Left colon (tissue), 2 donors: ENCODE results near the gene JAKMIP1. TPM values are rescaled to one million over a fixed set of nuclear protein-coding genes. Genes with fewer than 3 reads are reported as not detected.
"Not testable (repeated sequence)": the region's sequence is repeated elsewhere in the genome, so short reads cannot be mapped to it uniquely, and the experiment has no call there.

Source experiments
- ATAC-seq: fragments of 200-7000 bp; cut with Tn5 transposase; one replicate; pipeline ENCODE4 v1.9.1; 2020; ENCODE audit warnings: mild to moderate bottlenecking, moderate library complexity
- DNase-seq, 2 donors: peaks; one replicate each; pipeline ENCODE4 v3.0.0-alpha.2; 2020
- intact Hi-C, 2 donors: fragments of 100-400 bp; cut with DNase I in 1 of 2; cut with micrococcal nuclease in 1 of 2; formaldehyde crosslinking; loops; one replicate each; pipeline versions ENCODE4 v1.11.2 to v1.14.0; 2022; cut with DNase I, micrococcal nuclease
- total RNA-seq, 2 donors: library from RNA; stranded (reverse); fragmentation: NEBNext Ultra II Directional; extraction: Animal tissue kit (Norgen Biotek cat#: 25700); gene quantifications; one replicate each; pipeline ENCODE4 v1.2.1, GENCODE V29; 2021
- donor health status: DM: no; HTN: no; CAD: no.
- donor health status: DM: yes; HTN: yes; CAD: no.

JAKMIP1 gene
- total RNA-seq, 2 donors from 2014 or later = 0.37 to 0.42 TPM

DNA sequence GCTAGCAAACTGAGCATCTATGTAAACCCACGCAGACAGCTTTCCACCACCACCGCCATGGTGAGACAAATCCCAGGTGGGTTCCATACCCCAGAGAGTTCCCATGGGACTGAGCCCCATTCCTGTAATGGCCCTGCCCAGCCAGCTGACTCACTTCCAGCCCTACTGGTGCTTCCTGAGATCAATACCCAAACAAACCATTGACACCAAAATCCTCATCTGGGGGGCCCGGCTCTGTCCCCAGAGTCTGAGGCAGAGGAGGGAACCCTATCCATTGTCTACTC is 30.1 kb upstream of the JAKMIP1 start:
- ATAC-seq = no peak
- intact Hi-C loops = no loop called here
- peak in 1 of 2 donors; percentile 9 for DNase-seq

DNA sequence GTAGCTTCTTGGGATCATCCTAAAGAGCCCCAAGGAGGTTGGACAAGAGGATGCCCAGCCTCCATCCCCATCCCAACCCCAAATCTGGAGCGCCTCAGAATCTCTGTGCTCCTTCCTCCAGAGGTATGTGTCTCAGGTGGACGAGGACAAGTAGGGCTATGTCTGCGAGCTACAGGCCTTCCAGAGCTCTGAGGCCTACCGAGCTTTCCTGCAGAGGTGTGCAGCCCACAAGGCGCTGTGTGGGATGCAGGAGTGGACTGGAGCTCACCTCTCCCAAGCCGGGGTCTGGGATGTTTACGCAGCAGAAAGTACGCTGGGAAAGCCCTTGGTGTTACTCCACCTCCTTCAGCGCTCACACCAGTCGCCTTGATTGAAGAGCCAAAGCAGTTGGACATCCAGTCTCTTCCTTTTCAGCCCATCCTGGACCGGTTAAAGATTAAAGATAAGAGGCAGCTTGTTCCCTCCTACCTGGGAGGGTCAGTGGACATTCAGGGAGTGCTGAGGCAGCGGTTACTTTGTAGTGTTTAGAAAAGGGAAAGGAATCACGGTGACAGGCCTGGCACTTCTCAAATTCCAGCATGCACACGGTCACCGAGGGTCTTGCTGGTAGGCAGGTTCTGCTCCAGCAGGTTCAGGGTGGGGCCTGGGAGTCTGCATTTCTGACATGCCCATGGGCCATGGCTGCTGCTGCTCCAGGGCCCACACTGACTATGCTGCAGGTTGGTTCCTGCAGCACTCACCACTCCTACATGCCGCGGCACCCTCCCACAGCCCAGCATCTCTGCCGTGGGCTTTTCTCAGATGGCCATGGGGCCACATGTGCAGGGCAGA is 29.5 kb upstream of the JAKMIP1 start:
- peak in 1 of 2 donors; percentile 5 for DNase-seq
- no peak for ATAC-seq
- intact Hi-C loops = no loop called here

DNA sequence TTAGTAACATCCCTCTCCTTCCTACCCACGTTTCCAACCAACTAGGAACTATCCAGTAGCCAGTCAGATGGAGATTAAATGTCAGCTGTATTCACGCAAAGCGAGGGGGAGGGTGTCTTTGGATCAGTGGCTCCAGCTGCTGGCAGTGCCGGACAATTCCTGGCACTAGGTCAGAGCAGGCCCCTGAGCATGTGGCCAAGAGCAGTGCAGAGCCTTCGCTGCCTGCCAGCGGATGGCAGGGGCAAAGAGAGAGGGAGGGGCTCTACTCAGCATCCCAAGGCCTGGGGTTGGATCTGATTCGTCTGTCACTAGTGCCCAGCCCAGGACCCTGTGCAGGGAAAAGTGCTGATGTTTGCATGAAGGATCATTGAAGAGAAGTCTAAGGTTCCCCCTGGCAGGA is 28.7 kb upstream of the JAKMIP1 start:
- no peak for ATAC-seq
- DNase-seq = peak in 1 of 2 donors; percentile 14
- intact Hi-C loops = no loop called here

DNA sequence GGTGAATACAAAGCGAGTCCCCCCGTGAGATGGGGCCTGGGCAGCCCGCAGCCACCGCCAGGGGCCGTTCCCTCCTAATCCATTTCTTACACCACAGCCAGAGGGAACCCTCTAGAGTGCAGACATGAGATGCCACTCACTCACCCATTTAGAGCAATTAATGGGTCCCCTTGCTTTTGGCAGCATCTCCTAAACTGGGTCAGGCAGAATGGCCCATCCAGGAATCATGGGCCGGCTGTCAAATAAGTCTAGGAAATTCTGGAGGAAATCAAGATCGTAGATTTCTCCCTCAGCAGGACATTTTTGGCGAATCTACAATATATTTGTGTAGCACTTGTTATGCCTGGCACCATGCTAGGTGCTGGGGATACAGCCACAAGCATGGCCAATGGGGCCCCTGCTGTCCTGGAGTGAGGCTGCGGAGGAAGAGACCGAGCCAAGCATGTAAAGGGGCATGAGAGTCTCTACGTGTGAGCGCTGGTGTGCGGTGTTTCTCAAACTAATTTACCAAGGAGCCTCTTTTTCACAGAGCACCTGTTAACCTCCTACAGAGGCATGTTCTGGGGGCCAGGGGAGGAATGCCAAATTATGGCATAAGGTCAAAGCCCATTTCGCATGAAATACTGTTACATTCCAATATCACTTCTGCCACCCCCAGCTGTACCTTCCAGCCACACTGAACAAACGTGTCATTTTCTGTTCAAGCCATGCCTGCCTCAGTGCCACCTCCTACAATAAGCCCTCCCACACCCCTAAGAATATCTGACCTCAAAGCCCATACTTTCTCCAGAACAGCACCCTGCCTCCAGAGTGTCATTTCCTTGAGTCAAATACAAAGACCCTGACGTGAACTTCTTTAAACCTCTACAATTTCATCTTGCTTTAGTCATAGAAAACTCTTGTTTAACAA is 28.1 kb upstream of the JAKMIP1 start:
- DNase-seq (peak in 1 of 2 donors; percentile 6), ATAC-seq (no peak)
- intact Hi-C loops = no loop called here

DNA sequence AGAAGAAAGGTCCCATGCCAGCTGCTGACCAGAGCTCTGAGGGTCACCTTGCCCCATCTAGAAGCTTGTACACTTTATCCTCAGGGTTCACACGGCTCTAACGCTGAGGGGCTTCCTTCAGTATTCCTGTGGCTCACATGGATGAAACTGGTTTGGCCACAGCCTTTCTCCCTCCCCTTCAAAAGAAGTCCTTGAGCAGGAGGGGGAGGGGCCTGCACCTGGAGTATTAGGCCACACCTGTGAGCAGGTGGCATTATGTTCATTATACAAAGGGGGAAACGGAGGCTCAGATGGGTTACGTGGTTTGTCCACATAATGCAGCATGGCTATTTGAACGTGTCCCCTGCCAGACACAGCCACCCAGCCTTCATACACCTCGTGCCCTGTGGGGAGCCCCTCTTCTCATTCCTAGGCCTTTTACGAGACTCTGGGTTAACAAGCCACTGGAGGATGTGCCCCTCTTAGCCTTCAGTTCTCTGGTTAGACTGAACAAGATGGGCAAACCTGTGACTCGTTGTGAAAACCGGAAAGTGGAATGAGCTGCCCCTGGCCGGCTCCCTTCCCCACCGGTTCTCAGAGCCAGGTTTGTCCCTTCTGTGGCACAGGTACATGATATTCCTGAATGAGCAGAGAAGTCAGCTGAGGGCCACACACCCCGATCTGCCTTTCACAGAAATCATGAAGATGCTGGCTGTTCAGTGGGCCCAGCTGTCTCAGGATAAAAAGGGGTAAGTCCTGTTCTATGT is 27.2 kb upstream of the JAKMIP1 start:
- intact Hi-C loops = no loop called here
- ATAC-seq (no peak), DNase-seq (no peak)

DNA sequence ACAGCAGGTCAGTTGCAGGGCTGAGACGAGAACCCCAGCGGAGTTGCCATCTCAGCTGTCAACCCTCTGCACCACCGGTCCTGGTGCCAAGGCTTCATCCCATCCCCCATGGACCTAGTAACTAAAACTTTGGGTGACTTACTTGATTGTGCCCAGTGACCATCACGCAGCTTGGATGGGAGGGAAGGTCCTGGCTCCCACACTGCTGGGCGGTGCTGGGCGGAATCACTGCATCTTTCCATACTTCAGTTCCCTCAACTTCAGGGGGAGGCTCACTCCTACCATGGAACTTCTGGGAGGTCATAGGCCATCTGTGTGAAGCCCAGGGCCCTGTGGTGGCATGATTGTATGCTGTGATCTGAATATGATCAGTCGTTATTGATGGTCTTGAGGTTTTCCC is 26.2 kb upstream of the JAKMIP1 start:
- ATAC-seq (no peak), DNase-seq (no peak)
- intact Hi-C loops = no loop called here

DNA sequence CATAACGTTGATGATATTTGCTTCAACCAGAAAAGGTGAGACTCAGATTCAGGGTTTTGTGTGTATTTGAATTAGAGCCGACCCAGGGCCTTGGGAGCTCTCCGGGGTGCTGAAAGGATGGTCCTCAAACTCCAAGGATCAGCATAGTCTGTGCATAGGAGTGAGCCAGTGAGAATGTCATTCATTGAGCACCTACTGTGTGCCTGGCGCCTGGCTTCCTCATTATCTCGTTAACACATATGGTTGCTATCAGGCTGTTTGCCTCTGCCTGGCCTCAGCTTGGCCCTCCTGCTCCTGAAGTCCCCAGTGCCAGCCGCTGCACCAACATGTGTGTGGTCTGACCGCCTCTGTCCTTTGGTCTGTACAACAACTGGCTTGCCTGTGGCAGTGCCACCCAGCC is 25.1 kb upstream of the JAKMIP1 start:
- DNase-seq (peak in 1 of 2 donors; percentile 13), ATAC-seq (no peak)
- intact Hi-C loops = no loop called here

DNA sequence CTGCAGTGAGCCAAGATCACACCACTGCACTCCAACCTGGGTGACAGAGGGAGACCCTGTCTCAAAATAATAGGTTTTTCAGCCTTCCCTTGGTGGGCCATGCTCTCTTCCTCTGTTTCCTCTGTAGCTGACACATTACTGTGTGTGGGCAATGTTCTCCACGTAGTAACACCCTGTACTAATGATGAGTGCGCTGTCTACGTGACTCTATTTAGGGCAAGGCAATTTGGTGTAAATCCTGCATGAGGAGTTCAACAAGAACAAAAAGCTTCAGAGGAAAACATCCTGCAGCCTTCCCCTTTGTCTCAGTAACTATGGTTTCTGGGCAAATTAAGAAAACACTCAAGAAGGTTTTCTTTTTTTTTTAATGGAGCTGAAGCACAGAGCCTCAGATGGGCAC is 24.4 kb upstream of the JAKMIP1 start:
- no peak for DNase-seq
- no peak for ATAC-seq
- intact Hi-C loops = no loop called here

DNA sequence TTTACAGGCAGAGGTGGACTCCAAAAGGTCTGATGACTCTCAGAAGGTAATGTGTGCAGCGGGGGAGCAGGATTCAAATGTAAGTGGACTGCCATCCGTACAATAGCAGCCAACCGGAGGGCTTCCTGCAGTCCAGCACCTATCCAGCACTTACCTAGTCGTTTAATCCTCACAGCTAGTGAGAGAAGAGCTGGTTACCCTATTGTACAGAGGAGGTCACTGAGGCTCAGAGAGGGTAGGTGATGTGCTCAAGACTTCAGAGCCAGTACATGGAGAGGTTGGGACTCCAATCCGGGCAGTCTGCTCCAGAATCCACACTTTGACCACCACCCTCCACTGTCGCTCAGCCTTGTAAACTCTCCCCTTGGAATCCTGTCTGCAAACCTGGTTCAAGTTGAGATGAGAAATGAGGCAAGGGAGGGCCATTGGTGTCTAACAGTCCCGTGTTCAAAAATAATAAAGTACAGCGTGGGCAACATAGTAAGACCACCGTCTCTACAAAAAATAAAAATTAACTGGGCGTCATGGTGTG is 22.5 kb upstream of the JAKMIP1 start:
- intact Hi-C loops = no loop called here
- DNase-seq (no peak), ATAC-seq (no peak)

DNA sequence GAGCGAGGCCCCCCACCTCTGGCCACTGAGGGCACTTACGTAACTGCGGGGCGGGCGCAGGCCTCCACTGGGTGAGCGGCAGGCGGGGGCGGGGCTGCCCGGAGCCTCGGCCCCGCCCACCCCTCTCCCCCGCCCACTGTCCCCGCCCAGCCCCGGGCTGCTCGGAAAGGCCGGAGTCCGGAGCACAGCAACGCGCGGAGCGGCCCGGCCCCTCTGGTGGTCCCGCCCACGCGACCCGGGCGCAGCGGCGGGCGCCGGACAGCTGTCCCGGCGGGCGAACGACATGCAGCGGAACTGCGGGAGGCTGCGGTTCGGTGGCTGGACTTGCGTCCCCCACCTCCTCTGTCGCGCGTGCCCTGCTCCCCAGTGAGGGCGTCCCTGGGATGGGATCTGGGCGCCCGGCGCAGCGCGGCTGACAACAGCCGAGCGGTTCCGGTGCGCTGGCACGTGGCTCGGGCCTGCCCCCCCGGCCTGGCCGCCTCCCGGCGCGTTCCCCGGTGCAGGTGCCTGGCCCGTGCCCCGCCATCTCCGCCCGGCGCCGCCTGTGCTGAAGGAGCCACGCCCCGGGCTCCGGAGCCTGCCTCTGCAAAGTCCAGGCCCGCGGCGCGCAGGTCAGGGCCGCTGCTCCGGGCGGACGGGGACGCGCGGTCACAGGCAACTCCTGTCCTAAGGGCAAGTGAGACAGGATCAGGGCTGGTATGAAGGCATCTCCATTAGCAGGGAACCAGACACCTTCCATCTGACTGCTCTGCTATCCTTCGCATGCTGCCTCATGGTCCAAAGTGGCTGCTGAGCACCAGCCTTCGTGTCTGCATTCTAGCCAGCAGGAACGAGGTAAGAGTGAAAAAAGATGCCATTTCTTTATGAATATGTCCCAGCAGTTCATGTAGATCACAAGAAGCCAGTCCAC is 21.8 kb upstream of the JAKMIP1 start:
- DNase-seq (peak; percentile 22 to 26), ATAC-seq (peak; percentile 67)
- intact Hi-C loops = no loop called here

DNA sequence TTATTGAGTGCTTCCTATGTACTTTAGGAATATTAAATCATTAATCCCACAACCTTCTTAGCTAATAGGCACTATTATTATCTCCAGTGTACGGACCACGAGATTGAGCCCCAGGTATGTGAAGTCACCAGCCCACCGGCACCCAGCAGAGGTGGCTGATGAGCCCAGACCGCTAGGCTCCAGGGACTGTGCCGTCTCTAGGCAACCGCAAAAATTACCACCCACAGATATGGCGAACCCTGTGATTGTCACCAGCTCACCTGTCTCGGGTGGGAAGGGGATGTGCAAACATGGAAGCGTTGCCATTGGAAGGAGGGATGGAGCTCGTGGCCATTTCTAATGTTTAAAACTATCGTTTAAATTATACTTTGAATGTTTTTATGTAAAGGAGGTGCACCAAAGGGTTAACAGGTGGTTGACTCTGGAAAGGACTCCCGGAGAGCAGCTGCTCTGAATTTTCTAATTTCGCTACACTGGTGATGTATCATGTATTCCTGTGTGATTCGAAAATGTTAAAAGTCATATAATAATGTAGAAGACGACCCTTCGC is 21.0 kb upstream of the JAKMIP1 start:
- DNase-seq (peak in 1 of 2 donors; percentile 6), ATAC-seq (no peak)
- intact Hi-C loops = no loop called here

DNA sequence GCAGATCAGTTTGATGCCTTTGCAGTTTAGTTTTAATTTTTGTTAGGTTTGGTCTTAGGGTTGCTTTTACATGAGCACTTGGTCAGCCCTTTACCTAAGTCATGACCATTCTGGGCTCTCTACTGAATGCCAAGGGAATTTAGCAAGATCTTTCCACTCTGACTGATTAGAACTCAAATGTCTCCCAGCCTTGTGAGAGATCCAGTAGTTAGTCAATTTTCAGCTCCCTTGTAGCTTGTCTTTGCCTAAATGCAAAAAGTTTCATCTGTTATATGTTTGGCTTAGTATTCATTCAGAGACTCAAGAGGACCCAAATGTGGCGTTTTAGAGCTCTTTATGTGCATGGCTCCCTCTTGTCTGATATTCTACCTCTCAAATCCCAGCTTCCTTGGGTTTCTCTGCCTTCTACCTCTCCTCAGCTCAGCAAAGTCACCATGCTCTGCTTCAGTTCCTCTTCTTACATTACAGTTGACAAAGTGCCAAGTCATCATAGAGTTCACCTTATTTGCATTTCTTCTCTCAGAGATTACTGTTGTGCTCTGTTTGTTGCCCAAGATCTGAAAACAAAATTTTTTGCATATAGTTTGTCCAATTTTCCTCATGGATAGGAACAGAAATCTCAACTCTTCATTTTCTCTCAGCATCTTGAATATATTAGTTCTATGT is 17.5 kb upstream of the JAKMIP1 start:
- intact Hi-C loops = no loop called here
- DNase-seq = no peak
- ATAC-seq = no peak

DNA sequence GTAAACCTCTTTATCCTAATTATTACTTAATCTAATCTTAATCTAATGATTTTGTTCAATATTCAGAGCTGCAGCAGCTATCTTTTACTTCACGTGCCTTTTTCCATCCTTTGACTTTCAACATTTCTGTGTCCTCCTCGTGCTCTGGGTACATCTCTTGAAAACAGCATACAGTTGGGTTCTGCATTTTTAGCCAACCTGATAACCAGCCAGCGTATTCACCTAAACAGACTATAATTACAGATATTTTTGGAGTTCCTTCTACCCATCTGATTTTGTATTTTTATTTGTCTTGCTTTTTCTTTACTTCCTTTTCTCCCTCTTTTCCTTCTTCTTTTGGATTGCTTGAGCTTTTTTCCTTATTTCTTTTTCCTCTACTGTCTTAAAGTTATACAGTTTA is 16.2 kb upstream of the JAKMIP1 start:
- ATAC-seq = no peak
- intact Hi-C loops = no loop called here

DNA sequence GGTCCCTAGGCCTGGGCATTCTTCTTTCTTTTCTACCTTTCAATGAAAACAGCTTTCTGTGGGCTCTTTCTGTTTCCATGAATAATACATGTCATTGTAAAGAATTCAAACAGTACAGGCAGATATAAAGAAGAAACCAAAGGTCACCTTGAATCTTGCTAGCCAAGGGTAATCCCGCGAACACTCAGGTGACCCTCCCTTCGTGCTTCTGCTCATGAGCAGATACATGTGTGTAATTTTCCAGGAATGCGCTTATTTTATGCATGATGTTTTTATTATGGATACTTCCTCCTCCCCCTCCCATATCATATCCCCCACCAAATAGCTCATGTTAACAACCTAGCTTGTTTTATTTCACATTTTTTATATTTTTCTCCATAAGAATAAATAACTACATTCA is 9.6 kb upstream of the JAKMIP1 start:
- ATAC-seq (no peak), DNase-seq (no peak)
- intact Hi-C loops = no loop called here

More for the DNA sequence above, 16.2 kb upstream of the JAKMIP1 start:
- no peak for DNase-seq

DNA sequence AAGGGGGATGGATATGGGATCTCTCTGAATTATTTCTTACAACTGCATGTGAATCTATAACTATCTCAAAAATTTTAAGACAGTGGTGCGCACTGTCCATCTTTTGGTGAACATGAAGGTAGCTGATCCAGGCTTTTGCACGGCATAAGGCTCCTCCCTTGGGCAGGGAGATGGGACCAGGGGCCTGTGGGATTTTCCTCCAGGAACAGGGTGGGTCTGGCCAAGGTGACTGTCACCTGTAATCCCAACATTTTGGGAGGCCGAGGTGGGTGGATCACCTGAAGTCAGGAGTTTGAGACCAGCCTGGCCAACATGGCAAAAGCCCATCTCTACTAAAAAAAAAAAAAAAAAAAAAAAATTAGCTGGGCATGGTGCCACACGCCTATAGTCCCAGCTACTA is 8.9 kb upstream of the JAKMIP1 start:
- intact Hi-C loops, ATAC-seq, DNase-seq: not testable (repeated sequence)

DNA sequence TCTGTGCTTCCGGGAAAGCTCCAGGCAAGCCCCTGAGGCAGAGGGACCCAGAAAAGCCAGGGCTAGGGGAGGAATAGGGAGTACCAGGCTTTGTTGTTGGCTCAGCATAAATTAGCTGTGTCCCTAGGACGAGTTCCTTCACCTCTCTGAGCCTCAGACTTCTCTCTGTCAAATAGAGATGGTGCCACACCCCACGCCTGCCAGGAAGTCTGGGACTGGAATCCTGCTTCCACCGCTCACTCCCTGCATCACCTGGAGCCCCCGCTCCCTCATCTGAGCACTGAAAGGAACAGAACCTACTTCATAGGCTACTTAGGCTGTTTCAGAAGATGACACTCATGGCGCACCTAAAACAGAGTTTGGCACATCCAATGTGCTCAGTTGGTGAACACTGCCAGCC is 8.1 kb upstream of the JAKMIP1 start:
- no peak for ATAC-seq
- intact Hi-C loops = no loop called here
- DNase-seq = no peak

DNA sequence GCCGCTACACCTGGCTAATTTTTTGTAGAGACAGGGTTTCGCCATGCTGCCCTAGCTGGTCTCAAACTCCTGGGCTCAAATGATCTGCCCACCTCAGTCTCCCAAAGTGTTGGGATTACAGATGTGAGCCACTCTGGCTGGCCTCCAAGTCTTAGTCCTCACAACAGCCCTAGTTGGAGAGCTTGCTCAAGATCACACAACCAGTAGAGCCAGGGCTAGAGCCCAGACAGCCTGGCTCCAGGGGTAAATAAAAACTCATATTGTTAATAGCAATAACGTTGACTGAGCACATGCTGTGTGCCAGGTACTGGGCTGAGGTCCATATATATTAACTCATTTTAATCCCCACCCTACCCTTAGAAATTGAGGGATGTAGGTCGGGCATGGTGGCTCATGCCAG is 7.3 kb upstream of the JAKMIP1 start:
- no peak for DNase-seq
- intact Hi-C loops = no loop called here
- ATAC-seq = no peak
